ENCODE results near the gene STON2.

STON2 gene

GRCh38 chr14:81352413-81352812 is 47.7 kb downstream of the STON2 start:
- H3K27me3 Mint-ChIP-seq: peaks cover 17% of the 10 kb centered on the region
- H3K4me1 Mint-ChIP-seq: no peaks in the 10 kb centered on the region
- H3K36me3 Mint-ChIP-seq (ENCODE audit: insufficient read depth): no peaks in the 10 kb centered on the region
- peaks cover 10% of the 10 kb centered on the region for H3K9me3 Mint-ChIP-seq
- ATAC-seq (replicated peaks; ENCODE audit: extremely low read depth, poor library complexity, severe bottlenecking) (no peak), DNase-seq (ENCODE audit: low spot score in 2 of 2) (no peak)
- no peak overlapping the region for H3K27ac Mint-ChIP-seq (ENCODE audit: low read depth)
- no peak overlapping the region for H3K4me3 Mint-ChIP-seq

GRCh38 chr14:81351205-81351604 is 48.9 kb downstream of the STON2 start:
- Mint-ChIP-seq H3K27ac (ENCODE audit: low read depth) (no peak overlapping the region), H3K36me3 (ENCODE audit: insufficient read depth) (no peaks in the 10 kb centered on the region), H3K4me3 (no peak overlapping the region), H3K9me3 (peaks cover 10% of the 10 kb centered on the region), H3K27me3 (peaks cover 29% of the 10 kb centered on the region), H3K4me1 (no peaks in the 10 kb centered on the region)
- ATAC-seq (replicated peaks; ENCODE audit: extremely low read depth, poor library complexity, severe bottlenecking): no peak
- no peak for DNase-seq (ENCODE audit: low spot score in 2 of 2)

- H3K27ac Mint-ChIP-seq (ENCODE audit: low read depth): no peak overlapping the region
- H3K27me3 Mint-ChIP-seq: peaks cover 36% of the 10 kb centered on the region
- H3K9me3 Mint-ChIP-seq: peaks cover 10% of the 10 kb centered on the region
- ATAC-seq (replicated peaks; ENCODE audit: extremely low read depth, poor library complexity, severe bottlenecking) (no peak), DNase-seq (ENCODE audit: low spot score in 2 of 2) (no peak)
- H3K4me3 Mint-ChIP-seq: no peak overlapping the region
- no peaks in the 10 kb centered on the region for H3K4me1 Mint-ChIP-seq
- H3K36me3 Mint-ChIP-seq (ENCODE audit: insufficient read depth): no peaks in the 10 kb centered on the region
These were observed 49.6 kb downstream of the STON2 start for GRCh38 chr14:81350344-81351130.

GRCh38 chr14:81348061-81348460 is 52.1 kb downstream of the STON2 start:
- H3K9me3 Mint-ChIP-seq: no peaks in the 10 kb centered on the region
- H3K4me3 Mint-ChIP-seq: no peak overlapping the region
- DNase-seq (ENCODE audit: low spot score in 2 of 2) (no peak), ATAC-seq (replicated peaks; ENCODE audit: extremely low read depth, poor library complexity, severe bottlenecking) (no peak)
- H3K4me1 Mint-ChIP-seq: no peaks in the 10 kb centered on the region
- H3K27ac Mint-ChIP-seq (ENCODE audit: low read depth): no peak overlapping the region
- no peaks in the 10 kb centered on the region for H3K36me3 Mint-ChIP-seq (ENCODE audit: insufficient read depth)
- H3K27me3 Mint-ChIP-seq: peaks cover 50% of the 10 kb centered on the region

DNA sequence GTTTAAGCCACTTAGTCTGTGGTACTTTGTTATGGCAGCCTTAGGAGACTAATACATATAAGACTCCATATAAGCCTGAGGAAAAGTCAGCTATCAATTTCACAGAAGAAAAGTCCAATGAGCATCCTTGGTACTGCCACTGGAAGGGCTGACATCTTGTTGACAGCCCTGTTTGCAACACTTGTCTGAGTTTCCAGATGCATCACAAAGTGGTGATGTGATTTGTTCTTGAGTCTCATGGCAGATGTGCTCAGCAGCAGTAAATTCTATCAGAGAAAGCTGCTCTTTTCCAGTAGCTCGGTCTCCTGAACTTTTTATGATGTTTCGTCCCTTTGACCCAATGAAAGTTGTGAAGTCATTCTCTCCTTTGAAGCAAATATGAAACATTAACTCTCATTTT is 54.3 kb downstream of the STON2 start:
- Mint-ChIP-seq H3K27me3 (peaks cover 61% of the 10 kb centered on the region), H3K4me3 (no peak overlapping the region), H3K27ac (ENCODE audit: low read depth) (no peak overlapping the region), H3K36me3 (ENCODE audit: insufficient read depth) (no peaks in the 10 kb centered on the region), H3K4me1 (no peaks in the 10 kb centered on the region), H3K9me3 (no peaks in the 10 kb centered on the region)
- ATAC-seq (replicated peaks; ENCODE audit: extremely low read depth, poor library complexity, severe bottlenecking) (no peak), DNase-seq (ENCODE audit: low spot score in 2 of 2) (no peak)

DNA sequence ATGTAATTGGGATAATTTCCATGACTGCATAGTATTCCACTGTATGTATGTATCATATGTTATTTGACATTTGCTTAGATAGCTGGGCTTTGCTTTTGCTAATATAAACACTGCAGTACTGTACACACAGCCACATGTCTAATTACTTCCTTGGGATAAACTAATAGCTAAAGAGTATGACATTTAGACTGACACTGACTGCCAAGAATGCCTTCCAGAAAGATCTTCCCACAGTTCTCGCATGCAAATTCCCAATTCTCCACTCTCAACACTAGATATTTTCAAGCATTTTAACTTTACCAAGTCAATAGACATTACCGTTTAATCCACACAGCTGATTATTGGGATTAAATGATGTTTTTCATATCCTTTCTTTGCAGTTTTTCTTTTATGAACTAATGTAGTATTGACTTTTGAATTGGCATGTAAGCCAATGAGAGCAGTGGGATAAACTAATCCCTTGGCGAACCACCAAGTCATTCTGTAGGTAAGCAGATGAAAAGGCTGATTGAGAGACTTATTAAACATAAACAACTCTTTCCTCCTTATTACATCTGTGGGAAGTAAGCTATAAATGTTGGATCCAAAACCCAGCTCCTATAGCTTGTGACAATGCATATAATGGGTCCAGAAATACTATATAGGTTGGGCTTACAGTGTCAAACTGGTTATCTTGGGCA is 55.5 kb downstream of the STON2 start:
- Mint-ChIP-seq H3K9me3 (no peaks in the 10 kb centered on the region), H3K4me3 (no peak overlapping the region)

GRCh38 chr14:81343701-81344100 is 56.4 kb downstream of the STON2 start:
- Mint-ChIP-seq H3K36me3 (ENCODE audit: insufficient read depth) (peaks cover 1% of the 10 kb centered on the region), H3K9me3 (no peaks in the 10 kb centered on the region), H3K4me3 (no peak overlapping the region), H3K27ac (ENCODE audit: low read depth) (no peak overlapping the region), H3K27me3 (peaks cover 57% of the 10 kb centered on the region), H3K4me1 (no peaks in the 10 kb centered on the region)
- ATAC-seq (replicated peaks; ENCODE audit: extremely low read depth, poor library complexity, severe bottlenecking) (no peak), DNase-seq (ENCODE audit: low spot score in 2 of 2) (no peak)

More for the DNA sequence above, 55.5 kb downstream of the STON2 start:
- H3K36me3 Mint-ChIP-seq (ENCODE audit: insufficient read depth): peaks cover 1% of the 10 kb centered on the region
- H3K4me1 Mint-ChIP-seq: no peaks in the 10 kb centered on the region
- peaks cover 61% of the 10 kb centered on the region for H3K27me3 Mint-ChIP-seq
- DNase-seq (ENCODE audit: low spot score in 2 of 2) (no peak), ATAC-seq (replicated peaks; ENCODE audit: extremely low read depth, poor library complexity, severe bottlenecking) (no peak)
- H3K27ac Mint-ChIP-seq (ENCODE audit: low read depth): no peak overlapping the region

- Mint-ChIP-seq H3K36me3 (ENCODE audit: insufficient read depth) (peaks cover 1% of the 10 kb centered on the region), H3K9me3 (no peaks in the 10 kb centered on the region), H3K4me1 (no peaks in the 10 kb centered on the region), H3K27me3 (peaks cover 50% of the 10 kb centered on the region), H3K27ac (ENCODE audit: low read depth) (no peak overlapping the region), H3K4me3 (no peak overlapping the region)
- DNase-seq (ENCODE audit: low spot score in 2 of 2) (no peak), ATAC-seq (replicated peaks; ENCODE audit: extremely low read depth, poor library complexity, severe bottlenecking) (no peak)
These were observed 57.1 kb downstream of the STON2 start for GRCh38 chr14:81342850-81343580.

DNA sequence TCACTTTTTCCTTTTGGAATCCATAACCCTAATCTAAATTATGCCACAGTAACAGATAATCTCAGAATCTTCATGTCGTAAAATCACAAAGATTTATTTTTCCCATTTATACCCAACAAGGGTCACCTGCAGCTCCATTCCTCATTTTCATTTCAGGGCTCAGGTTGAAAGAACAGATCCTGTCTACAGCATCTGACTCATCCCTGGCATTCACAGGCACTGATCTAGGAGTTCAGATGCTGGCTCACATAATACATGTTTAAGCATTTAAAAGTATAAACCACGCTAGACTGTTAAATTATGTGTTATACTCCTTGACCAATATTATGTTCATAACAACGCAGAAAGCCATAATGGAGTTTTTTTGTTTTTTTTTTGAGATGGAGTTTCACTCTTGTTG is 58.3 kb downstream of the STON2 start:
- ATAC-seq (replicated peaks; ENCODE audit: extremely low read depth, poor library complexity, severe bottlenecking): no peak
- no peak for DNase-seq (ENCODE audit: low spot score in 2 of 2)
- Mint-ChIP-seq H3K4me3 (no peak overlapping the region), H3K36me3 (ENCODE audit: insufficient read depth) (peaks cover 1% of the 10 kb centered on the region), H3K9me3 (no peaks in the 10 kb centered on the region), H3K4me1 (no peaks in the 10 kb centered on the region), H3K27me3 (peaks cover 43% of the 10 kb centered on the region), H3K27ac (ENCODE audit: low read depth) (no peak overlapping the region)

DNA sequence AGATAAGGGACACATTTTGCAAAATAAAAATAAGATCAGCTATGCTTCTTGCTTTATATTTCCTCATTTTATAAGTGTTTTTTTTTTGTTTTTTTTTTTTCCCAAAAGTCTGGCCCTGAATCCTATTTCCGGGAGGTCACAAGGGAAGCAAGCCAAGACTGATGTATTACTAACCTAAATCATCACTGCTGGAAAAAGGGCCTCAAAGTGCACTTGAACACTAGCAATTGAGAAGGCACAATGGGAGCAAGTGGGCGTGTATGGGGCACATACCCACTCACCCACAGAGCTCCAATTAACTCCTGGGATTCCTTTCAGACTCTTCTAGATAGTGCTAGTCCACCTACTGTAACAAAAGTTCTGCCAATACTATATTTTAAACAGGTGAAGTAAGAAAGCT is 58.8 kb downstream of the STON2 start:
- ATAC-seq (replicated peaks; ENCODE audit: extremely low read depth, poor library complexity, severe bottlenecking) (no peak), DNase-seq (ENCODE audit: low spot score in 2 of 2) (no peak)
- Mint-ChIP-seq H3K4me3 (no peak overlapping the region), H3K4me1 (no peaks in the 10 kb centered on the region), H3K27me3 (peaks cover 43% of the 10 kb centered on the region), H3K9me3 (no peaks in the 10 kb centered on the region), H3K36me3 (ENCODE audit: insufficient read depth) (peaks cover 1% of the 10 kb centered on the region), H3K27ac (ENCODE audit: low read depth) (no peak overlapping the region)

- DNase-seq (ENCODE audit: low spot score in 2 of 2): no peak
- Mint-ChIP-seq H3K36me3 (ENCODE audit: insufficient read depth) (peaks cover 1% of the 10 kb centered on the region), H3K4me3 (no peak overlapping the region), H3K27me3 (peaks cover 44% of the 10 kb centered on the region), H3K9me3 (no peaks in the 10 kb centered on the region), H3K27ac (ENCODE audit: low read depth) (no peak overlapping the region), H3K4me1 (no peaks in the 10 kb centered on the region)
- ATAC-seq (replicated peaks; ENCODE audit: extremely low read depth, poor library complexity, severe bottlenecking): no peak
These were observed 59.9 kb downstream of the STON2 start for GRCh38 chr14:81340201-81340600.

- H3K27ac Mint-ChIP-seq (ENCODE audit: low read depth): no peak overlapping the region
- no peaks in the 10 kb centered on the region for H3K4me1 Mint-ChIP-seq
- H3K27me3 Mint-ChIP-seq: peaks cover 25% of the 10 kb centered on the region
- peaks cover 1% of the 10 kb centered on the region for H3K36me3 Mint-ChIP-seq (ENCODE audit: insufficient read depth)
- ATAC-seq (replicated peaks; ENCODE audit: extremely low read depth, poor library complexity, severe bottlenecking): no peak
- no peak overlapping the region for H3K4me3 Mint-ChIP-seq
- DNase-seq (ENCODE audit: low spot score in 2 of 2): no peak
- no peaks in the 10 kb centered on the region for H3K9me3 Mint-ChIP-seq
These were observed 63.1 kb downstream of the STON2 start for GRCh38 chr14:81337073-81337472.

- no peak overlapping the region for H3K27ac Mint-ChIP-seq (ENCODE audit: low read depth)
- ATAC-seq (replicated peaks; ENCODE audit: extremely low read depth, poor library complexity, severe bottlenecking) (no peak), DNase-seq (ENCODE audit: low spot score in 2 of 2) (no peak)
- no peak overlapping the region for H3K4me3 Mint-ChIP-seq
- no peaks in the 10 kb centered on the region for H3K9me3 Mint-ChIP-seq
- H3K4me1 Mint-ChIP-seq: no peaks in the 10 kb centered on the region
- peaks cover 24% of the 10 kb centered on the region for H3K27me3 Mint-ChIP-seq
- peaks cover 1% of the 10 kb centered on the region for H3K36me3 Mint-ChIP-seq (ENCODE audit: insufficient read depth)
These were observed 64.1 kb downstream of the STON2 start for GRCh38 chr14:81336009-81336408.

Measured in central memory CD8-positive, alpha-beta T cell (primary cell).